Mesodermal cell (in vitro differentiated cells): Measurements from ENCODE around the gene ANKRD13D.
A peak's percentile ranks its signal among the peaks of the same experiment; 100 is the strongest.

Source experiments
- H3K27ac ChIP-seq: 2 replicates; pipeline ENCODE4 v1.7.0; 2013; ENCODE audit warnings: mild to moderate bottlenecking, low read depth, low read length, moderate library complexity; ENCODE audit not compliant: severe bottlenecking
- H3K36me3 ChIP-seq: 2 replicates; pipeline ENCODE4 v1.7.1; 2013; ENCODE audit warnings: mild to moderate bottlenecking, low read length, moderate library complexity; ENCODE audit not compliant: control insufficient read depth, insufficient read depth
- H3K4me1 ChIP-seq: one replicate; pipeline ENCODE4 v1.7.1; 2013; ENCODE audit warnings: mild to moderate bottlenecking, low read length; ENCODE audit not compliant: insufficient read depth, control insufficient read depth, poor library complexity, severe bottlenecking
- H3K4me3 ChIP-seq: 2 replicates; pipeline ENCODE4 v1.7.0; 2013; ENCODE audit warnings: low read length, control low read depth, mild to moderate bottlenecking; ENCODE audit not compliant: insufficient read depth, poor library complexity, severe bottlenecking; ENCODE audit errors: extremely low read depth
- H3K9me3 ChIP-seq: 2 replicates; pipeline ENCODE4 v1.7.1; 2013; ENCODE audit warnings: mild to moderate bottlenecking, low read length, moderate library complexity; ENCODE audit not compliant: control insufficient read depth
- whole genome bisulfite sequencing, 2 experiments: methylation state at CpG; one replicate each; pipeline ENCODE4 v1.1.5; 2013; ENCODE audit warnings: missing lambda C conversion rate in 2 of 2; ENCODE audit not compliant: insufficient coverage in 2 of 2; 5-methylcytosine and 5-hydroxymethylcytosine counted together

ANKRD13D gene

GRCh38 chr11:67262731-67263675 lies 26.1 kb upstream of the ANKRD13D start:
- Histone ChIP-seq H3K4me3 (no peak overlapping the region), H3K36me3 (peaks cover 3% of the 10 kb centered on the region), H3K27ac (peak overlapping the region; percentile 49), H3K4me1 (peaks cover 6% of the 10 kb centered on the region), H3K9me3 (no peaks in the 10 kb centered on the region)
- WGBS, 2 experiments, result 66 to 71% methylated on average over 19 to 21 of the region's 22 CpGs

- H3K4me1 ChIP-seq, result peaks cover 17% of the 10 kb centered on the region
- no peak overlapping the region for H3K4me3 ChIP-seq
- peaks cover 15% of the 10 kb centered on the region for H3K36me3 ChIP-seq
- H3K9me3 ChIP-seq, result no peaks in the 10 kb centered on the region
- 96% methylated on average over 4 to 5 of the region's 5 CpGs for WGBS, 2 experiments
- no peak overlapping the region for H3K27ac ChIP-seq
Observed at GRCh38 chr11:67264260-67264659, 24.8 kb upstream of the ANKRD13D start.

DNA sequence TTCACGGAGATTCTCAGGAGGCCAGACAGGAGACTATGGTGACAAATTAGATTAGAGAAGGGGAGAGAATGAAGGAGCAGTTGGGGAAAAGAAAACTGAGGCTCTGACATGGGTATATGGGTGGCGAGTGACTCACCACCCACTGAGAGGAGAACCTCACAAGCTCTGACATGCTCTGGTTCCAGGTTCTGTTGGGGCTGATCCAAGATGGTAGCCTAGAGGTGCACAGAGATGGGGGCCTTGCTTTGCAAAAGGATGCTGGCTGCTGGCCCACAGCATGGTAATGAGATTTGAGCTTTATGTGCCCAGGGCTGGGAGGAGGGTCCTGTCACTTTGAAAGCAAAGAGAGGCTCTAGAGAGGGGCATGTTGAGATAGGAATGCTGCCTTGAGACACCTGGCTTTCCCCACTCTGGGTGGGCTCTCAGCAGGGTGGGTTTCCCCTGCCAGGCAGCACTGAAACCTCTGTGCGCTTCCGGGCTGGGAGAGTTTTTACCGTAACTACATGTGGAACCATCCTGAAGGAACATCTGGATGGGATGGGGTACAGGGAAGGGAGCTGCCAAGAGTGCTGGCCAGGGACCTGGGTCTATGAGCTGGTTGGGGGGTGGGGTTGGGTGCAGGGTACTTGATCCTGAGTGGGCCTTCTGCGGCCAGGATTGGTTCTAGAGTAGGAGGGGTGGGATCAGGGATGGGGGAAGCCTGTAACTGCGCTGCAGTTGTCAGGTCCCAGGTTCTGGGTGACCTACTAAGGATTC lies 24.0 kb upstream of the ANKRD13D start:
- WGBS, 2 experiments, result 91 to 98% methylated on average over 5 to 6 of the region's 7 CpGs
- Histone ChIP-seq H3K27ac (no peak overlapping the region), H3K36me3 (peaks cover 15% of the 10 kb centered on the region), H3K9me3 (no peaks in the 10 kb centered on the region), H3K4me1 (peaks cover 25% of the 10 kb centered on the region), H3K4me3 (no peak overlapping the region)

DNA sequence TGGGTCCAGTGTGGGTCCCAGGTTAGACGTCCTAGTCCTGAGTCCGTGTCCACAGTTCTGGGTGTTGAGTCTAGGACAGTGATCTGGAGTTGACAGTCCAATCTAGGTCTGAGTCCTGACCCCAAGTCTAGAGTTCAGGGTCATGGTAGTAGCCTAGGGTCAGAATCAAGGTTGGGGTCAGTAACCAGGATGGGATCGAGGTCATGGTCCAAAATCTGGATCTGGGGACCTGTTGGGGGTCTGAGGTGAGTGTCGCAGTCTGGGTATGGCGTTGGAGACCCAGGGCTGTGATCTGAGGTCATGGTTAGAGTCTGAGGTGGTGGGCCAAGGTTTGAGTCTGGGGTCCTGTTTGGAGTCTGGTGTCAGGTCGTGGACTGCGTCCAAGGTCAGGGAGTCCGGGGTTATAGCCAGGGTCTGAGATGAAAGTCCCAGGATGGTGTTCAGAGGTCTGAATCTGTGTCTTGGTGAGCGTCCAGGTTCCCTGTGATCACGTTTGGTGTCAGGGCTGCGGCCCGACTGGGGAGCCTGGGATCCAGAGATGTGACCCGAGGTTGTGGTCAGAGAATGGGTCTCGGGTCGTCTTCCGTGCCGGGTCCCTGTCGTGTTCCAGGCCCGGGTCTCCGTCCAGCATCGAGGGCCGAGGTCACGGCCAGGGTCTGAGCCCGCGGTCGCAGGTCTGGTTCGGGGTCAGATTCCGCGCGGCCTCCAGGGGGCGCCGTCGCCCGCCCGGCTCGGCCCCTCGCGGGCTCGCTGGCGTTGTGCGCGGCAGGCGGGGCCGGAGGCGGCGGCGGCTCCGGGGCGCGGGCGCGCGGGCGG lies 23.3 kb upstream of the ANKRD13D start:
- WGBS, 2 experiments, result 18 to 21% methylated on average over 47 to 48 of the region's 54 CpGs
- Histone ChIP-seq H3K4me3 (no peak overlapping the region), H3K36me3 (peaks cover 15% of the 10 kb centered on the region), H3K4me1 (peaks cover 33% of the 10 kb centered on the region), H3K27ac (no peak overlapping the region), H3K9me3 (no peaks in the 10 kb centered on the region)

- WGBS, 2 experiments, result 0 to 2% methylated on average over 55 to 81 of the region's 103 CpGs
- Histone ChIP-seq H3K4me1 (peaks cover 38% of the 10 kb centered on the region), H3K9me3 (no peaks in the 10 kb centered on the region), H3K4me3 (peak within 1 kb of the TSS; percentile 88), H3K27ac (no peak within 1 kb of the TSS), H3K36me3 (peaks cover 15% of the 10 kb centered on the region)
Observed at GRCh38 chr11:67266449-67267187, 22.5 kb upstream of the ANKRD13D start, which contains the start of gene GRK2. Gene GRK2, plus strand, starts transcription at chr11:67266473. Its CDS starts 227 bp downstream, at chr11:67266700.

DNA sequence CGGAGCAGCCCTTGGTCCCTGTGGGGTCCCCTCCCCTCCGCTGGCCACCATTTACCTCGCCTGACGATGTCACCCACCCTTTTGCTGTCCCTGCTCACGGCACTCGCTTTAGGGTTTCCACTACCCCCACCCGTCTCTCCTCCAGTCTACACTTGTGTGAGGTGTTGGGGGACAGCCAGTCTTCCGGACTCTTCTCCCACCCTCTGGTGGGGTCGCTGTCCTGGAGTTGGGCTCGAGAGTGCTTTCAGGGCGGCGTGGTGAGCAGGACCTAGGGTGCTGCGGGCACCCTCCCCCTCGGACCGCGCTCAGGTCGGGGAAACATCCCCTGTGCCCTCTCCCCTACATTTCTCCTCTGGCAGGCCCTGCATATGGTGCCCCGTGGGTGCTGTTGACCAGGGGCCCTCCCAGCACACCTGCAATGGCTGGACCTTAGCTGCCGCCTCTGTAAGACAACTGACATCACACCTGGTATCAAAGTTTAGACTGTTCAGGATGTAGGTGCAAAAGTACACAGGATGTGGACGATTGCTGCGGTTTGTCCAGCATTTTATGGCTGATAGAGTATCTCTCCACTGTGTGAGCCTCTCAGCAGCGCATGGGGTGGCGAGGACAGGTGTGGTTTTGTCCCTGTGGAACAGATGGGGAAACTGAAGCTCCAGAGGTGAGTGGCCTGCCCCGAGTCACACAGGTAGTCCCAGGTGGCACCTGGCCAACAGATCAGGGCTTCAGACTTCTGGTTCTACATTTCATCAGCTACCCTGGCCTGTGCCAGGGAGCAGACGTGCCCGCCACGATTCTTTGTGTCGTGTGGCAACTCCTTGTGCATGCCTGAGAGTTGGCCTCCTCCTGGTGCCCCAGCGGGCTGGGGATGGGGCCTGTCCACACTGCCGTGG lies 21.7 kb upstream of the ANKRD13D start:
- H3K4me3 ChIP-seq, result peak overlapping the region; percentile 88
- H3K27ac ChIP-seq, result no peak overlapping the region
- no peaks in the 10 kb centered on the region for H3K9me3 ChIP-seq
- H3K36me3 ChIP-seq, result peaks cover 15% of the 10 kb centered on the region
- WGBS, 2 experiments, result 64% methylated on average over 18 to 20 of the region's 30 CpGs
- H3K4me1 ChIP-seq, result peaks cover 39% of the 10 kb centered on the region

DNA sequence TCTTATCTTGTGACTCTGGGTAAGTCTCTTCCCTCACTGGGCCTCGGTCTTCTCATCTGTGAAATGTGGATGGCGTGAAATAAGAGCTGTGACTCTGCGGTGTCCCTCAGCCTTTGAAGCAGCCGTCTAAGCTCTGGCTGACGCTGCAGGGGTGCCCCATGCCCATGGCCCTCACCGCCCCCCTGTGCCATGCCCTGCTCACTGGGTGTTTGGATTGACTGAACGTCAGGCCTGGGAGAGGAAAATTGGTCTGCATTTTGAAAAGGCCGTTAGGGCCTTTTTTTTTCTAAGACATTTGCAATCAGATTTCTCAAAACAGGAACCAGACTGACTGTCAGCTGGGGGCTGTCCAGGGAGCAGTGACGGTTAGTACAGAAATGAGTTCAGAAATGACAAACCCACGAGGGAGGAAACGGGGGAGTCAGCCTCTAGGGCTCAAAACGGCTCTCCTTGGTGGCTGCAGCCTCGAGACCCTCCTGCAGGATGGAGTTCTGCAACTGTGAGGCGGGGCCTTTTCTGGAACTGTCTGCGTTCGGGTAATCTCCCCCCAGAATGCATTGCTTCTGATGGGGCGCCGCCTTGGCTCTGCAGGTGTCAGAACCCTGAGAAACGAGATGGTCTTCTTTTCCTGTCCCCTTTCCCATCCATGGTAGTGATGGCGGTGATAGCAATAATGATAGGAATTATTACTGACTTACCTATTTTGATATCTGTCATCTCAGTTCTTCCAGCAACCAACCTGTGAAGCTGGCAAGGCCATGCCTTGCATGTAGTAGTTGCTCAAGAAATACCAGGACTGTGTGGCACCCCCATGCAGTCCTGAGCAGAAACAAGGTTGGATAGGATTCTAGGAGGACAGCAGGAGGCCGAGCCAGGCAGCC lies 20.8 kb upstream of the ANKRD13D start:
- Histone ChIP-seq H3K27ac (no peak overlapping the region), H3K4me1 (peaks cover 35% of the 10 kb centered on the region), H3K4me3 (peak overlapping the region; percentile 88), H3K36me3 (peaks cover 18% of the 10 kb centered on the region), H3K9me3 (no peaks in the 10 kb centered on the region)
- WGBS, 2 experiments, result 95% methylated on average over 17 to 19 of the region's 21 CpGs

DNA sequence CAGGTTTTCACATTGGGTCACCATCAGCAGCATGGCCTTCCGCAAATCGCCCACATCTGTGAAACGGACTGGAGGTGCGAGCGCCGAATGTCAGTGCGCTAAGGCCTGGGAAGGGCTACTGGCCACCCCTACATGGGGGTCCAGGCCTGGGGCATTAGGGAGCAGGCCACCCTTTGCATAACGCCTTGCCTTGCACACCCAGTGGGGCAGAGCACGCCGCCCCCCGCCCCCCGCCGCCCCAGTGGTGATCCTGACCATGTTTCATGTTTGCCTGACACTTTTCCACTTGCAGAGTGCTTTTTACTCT lies 20.2 kb upstream of the ANKRD13D start:
- H3K4me3 ChIP-seq, result no peak overlapping the region

More for the DNA sequence above, 20.2 kb upstream of the ANKRD13D start:
- no peaks in the 10 kb centered on the region for H3K9me3 ChIP-seq
- H3K27ac ChIP-seq, result peak overlapping the region; percentile 41
- peaks cover 35% of the 10 kb centered on the region for H3K4me1 ChIP-seq
- 93 to 98% methylated on average over 11 to 13 of the region's 13 CpGs for WGBS, 2 experiments
- peaks cover 18% of the 10 kb centered on the region for H3K36me3 ChIP-seq
